HEK293 (cell line): ENCODE data around the gene TNMD.

Source experiments
- ZNF169 ChIP-seq: fragments of 450-650 bp; formaldehyde crosslinking; IDR thresholded peaks from 2 replicates; pipeline ENCODE4 v1.5.1; 2016; ENCODE audit warnings: missing biosample characterization, missing genetic modification characterization
- ZNF174 ChIP-seq: fragments of 450-650 bp; formaldehyde crosslinking; IDR thresholded peaks from 2 replicates; pipeline ENCODE4 v1.5.0; 2017; ENCODE audit warnings: missing biosample characterization, mild to moderate bottlenecking, missing genetic modification characterization
- ZNF19 ChIP-seq: fragments of 450-650 bp; formaldehyde crosslinking; IDR thresholded peaks from 2 replicates; pipeline ENCODE4; 2016; ENCODE audit warnings: missing biosample characterization, missing genetic modification characterization, low read depth
- ZNF335 ChIP-seq: fragments of 450-650 bp; formaldehyde crosslinking; conservative IDR thresholded peaks from 2 replicates; pipeline ENCODE4 v1.5.1; 2016; ENCODE audit warnings: missing biosample characterization, missing genetic modification characterization
- ZNF660 ChIP-seq: fragments of 450-650 bp; IDR thresholded peaks from 2 replicates; pipeline ENCODE4 v1.5.1; 2018; ENCODE audit warnings: missing biosample characterization, mild to moderate bottlenecking, missing genetic modification characterization
- ZNF677 ChIP-seq: fragments of 450-650 bp; IDR thresholded peaks from 2 replicates; pipeline ENCODE4 v1.5.0; 2018; ENCODE audit warnings: missing biosample characterization, mild to moderate bottlenecking, missing genetic modification characterization, moderate library complexity
- ZNF768 ChIP-seq: fragments of 450-650 bp; formaldehyde crosslinking; IDR thresholded peaks from 2 replicates; pipeline ENCODE4 v1.5.1; 2018; ENCODE audit warnings: missing biosample characterization, mild to moderate bottlenecking, missing genetic modification characterization

- no peak for TF ChIP-seq ZNF677 (tag by site-specific recombination)
- TF ChIP-seq ZNF660 (tag by site-specific recombination): no peak
- no peak for TF ChIP-seq ZNF174 (tag by site-specific recombination)
- TF ChIP-seq ZNF768 (tag by site-specific recombination): no peak
- no peak for TF ChIP-seq ZNF19 (tag by site-specific recombination)
- TF ChIP-seq ZNF169 (tag by site-specific recombination): no peak
- no peak for TF ChIP-seq ZNF335
Observed at GRCh38 chrX:100593581-100593980, 8.8 kb downstream of the TNMD start.
